GM18502 (cell line): ENCODE results near the gene OAT.

ENCODE experiments used
- ATAC-seq: cut with Tn5 transposase; IDR thresholded peaks from one replicate; pipeline ENCODE4 v1.9.1; 2021; ENCODE audit warnings: mild to moderate bottlenecking; ENCODE audit not compliant: unreplicated experiment, poor library complexity

The OAT gene

DNA sequence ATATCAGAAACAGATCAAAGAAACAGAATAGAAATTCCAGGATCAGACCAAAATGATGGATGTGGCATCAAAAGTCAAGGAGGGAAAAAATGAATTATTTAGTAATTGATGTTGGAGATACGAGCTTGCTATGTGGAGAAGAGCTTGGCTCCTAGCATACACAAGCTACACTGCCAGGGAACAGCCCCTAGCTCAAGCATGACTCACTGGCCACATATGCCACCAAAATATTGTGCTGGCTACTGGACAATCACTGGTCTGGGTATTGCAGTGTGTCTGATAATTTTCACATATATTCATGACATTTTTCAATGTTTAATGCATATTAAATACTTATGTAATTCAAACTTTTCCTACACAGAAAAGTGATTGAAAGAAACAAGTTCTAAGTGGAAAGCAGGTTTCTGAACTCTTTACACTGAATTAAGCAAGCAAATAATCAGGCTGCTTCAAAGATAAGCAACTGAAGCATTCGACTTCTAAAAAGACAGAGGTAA, 59.3 kb downstream of the OAT start:
- no peak for ATAC-seq

DNA sequence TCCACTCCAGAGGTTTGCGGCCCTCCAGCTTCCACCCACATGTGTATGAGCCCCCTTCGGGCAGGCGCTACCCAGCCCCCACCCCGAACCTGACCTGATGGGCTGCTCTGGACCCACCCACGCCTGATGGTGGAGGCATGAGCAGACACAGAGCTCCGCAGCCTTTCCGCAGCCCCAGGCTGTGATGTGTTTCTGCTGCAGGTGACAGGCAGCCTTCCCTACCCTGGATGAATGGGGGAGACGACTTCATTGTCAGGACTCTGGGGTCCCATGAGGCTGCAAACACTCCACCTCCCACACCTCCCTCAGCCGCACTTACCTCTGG, 61.2 kb downstream of the OAT start:
- ATAC-seq, result no peak

DNA sequence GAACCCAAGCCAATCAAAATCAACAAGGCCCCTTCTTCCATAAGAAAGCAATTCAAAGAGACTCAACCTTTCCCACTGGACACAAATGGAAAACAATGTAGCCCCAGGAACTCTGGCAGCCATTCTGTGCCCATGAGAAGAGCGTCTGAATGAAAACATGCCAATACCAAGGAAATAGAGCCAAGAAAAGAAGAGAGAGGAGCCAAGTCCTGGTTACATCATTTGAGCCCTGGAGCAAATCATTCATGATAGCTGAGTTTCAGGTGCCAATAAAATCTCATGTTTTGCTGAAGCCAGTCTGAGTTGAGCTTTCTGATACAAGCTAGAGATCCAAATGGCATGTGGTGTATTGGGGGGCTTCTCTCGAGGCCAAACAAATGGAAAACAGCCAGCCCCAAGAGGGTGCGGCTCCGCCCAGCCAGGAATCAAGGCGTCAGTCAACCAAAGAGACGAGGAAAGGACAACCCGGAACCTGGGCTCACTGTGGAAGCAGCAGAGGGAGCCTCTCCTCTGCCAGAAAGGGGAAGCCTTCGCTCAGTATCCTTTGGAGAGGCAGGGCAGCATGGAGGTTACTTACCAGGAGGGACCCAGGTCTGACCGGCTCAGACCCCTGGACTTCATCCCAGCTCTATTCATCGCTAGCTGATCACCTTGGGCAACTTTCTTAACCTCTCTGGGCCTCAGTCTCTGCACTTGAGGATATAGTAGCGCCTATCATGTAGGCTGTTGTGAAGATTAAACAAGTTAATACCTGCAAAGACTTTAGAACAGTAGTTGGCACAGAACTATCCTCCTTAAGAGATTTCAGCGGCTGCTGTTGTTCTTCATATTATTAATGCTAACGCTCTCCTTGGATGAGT, 61.8 kb downstream of the OAT start:
- ATAC-seq, result no peak

DNA sequence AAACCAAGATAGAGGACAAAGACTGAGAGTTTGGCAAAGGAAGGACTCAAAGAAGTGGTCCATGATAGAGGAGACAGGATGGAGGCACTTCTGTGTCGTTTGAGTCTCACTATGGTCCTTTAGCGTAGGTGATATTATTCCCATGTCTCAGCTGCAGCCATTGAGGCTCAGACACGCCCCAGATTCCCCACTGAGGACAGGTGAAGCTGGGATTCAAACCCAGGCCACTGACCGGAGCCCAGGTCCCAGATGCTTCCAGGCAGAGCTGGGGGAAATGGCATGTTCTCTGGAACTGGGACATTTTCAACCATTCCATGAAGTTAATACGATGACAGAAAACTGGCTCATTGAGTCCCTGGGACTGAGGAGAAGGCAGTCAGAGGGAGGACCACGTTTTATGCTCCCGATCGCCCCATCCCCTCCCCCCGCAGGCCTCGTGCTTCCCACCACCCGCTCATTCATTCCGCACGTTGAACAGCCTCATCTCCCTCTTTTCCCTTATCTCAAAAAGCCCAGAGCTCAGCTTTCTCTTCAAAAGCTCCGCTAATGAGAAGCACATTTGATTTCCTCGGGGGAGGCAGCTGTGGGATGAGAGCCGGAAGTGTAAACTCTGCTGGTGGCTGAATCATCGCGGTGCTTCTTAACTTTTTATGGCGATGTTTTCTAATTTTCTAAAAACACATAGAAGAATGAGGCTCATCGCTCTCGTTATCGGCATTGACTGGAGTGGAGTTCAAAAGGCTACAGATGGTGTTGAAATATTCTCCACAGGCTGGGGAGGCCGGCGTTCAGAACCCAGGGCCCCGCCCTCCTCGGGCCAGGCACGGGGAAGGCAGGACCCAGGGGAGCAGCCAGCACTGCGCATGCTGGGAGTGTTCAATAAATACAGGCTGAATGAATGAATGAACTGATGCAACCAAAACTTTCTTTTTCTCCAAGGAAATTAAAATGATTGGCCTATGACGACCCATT, 64.0 kb downstream of the OAT start:
- no peak for ATAC-seq

DNA sequence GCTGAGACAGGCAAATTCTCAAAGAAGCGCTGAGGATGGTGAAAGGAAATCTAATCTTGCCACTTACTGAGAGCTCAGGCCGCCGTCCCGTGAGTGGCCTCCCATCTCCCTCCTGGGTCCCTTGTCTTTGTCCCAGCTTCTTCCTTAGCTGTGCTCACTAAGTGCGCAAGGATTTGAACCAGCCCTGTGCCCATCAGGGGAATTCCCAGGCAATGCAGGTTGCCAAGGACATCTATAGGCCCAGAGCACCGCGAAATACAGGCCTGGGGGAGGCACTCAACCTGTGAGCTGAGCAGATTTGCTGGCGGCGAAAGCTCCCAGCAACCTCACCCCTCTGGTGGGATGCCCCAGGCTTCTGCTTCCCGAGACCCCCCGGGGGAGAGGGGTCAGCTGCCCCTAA, 64.8 kb downstream of the OAT start:
- ATAC-seq, result no peak

DNA sequence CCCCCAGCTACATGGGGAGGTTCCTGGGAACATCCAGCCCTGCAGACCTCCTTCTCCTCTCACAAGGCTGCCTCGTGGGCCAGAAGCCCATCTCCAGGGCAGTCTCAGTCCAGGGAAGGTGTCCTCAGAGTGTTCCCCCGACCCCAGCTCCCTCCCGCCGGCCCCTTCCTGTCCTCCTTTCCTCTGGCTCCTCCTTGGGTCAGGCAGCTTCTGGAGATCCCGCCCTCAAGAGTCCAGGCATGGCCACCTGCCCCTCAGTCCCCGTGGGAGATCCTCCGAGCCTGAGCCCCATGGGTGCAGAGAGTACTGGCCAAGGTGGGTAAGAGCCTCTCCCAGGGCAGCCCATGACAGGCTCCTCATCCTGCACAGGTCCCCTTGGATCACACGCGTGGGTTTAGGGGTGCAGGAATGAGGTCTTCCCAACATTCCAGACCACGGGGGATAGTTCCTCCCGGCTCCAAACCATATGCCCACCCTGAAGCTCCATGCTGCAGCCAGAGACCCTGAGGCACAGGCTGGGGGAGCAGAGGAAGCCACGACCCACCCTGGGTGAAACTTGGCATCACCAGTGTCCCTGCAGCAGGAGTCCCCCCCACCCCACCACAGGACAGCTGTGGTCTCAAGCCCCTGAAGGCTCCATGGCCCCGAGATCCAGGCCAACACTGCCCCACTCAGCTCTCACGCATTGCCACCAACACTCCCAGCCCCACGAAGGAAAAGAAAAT, 65.5 kb downstream of the OAT start:
- ATAC-seq, result no peak

DNA sequence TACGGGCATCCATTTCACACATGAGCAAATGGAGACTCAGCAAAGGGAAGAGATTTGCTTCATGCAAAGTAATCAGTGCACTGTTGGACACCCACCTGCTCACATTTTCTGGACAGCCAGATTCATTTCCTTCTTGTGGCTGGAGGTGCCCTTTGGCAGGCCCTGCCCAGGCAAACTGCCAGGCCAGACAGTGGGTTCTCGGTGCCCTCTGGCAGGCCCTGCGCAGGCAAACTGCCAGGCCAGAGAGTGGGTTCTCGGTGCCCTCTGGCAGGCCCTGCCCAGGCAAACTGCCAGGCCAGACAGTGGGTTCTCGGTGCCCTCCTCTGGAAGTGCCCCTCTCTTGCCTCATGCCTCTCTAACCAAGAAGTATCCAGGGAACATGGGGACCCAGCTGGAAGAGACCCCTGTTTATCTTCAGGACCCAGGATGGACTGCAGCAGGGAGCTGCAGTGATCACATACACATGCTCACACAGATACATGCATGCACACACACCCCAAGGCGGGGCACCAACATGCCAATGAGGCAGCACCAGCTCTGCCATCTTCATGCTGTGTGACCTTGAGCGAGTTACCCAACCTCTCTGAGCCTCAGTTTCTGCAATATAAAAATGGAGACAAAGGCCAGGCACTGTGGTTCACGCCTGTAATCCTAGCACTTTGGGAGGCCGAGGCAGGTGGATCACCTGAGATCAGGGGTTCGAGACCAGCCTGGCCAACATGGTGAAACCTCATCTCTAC, 67.1 kb downstream of the OAT start:
- ATAC-seq, result no peak

DNA sequence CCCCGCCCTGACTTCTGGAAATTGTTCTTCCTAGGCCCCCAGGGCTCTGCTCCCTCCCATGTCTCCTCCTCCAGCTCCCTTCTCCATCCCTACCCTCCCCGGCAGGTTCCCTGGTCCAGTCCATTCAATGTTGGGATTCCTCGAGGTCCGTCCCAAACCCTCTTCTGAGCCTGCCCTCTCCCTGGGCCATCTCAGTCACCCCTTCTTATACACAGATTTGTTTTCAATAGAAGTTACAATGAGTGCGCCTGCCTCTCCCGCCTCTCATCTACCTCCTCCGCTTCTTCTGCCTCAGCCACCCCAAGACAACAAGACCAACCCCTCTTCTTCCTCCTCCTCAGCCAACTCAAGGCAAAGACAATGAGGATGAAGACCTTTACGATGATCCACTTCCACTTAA, 67.9 kb downstream of the OAT start:
- no peak for ATAC-seq

DNA sequence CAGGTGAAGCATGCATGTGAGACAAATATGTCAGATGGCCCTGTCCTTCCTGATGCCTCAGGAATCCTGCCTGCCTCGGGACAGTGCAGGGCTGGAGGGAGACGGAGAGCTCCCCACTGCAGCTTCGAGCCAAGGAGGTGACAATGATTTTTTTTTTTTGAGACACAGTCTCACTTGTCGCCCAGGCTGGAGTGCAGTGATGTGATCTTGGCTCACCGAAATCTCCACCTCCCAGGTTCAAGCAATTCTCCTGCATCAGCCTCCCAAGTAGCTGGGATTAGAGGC, 68.8 kb downstream of the OAT start:
- ATAC-seq, result no peak

DNA sequence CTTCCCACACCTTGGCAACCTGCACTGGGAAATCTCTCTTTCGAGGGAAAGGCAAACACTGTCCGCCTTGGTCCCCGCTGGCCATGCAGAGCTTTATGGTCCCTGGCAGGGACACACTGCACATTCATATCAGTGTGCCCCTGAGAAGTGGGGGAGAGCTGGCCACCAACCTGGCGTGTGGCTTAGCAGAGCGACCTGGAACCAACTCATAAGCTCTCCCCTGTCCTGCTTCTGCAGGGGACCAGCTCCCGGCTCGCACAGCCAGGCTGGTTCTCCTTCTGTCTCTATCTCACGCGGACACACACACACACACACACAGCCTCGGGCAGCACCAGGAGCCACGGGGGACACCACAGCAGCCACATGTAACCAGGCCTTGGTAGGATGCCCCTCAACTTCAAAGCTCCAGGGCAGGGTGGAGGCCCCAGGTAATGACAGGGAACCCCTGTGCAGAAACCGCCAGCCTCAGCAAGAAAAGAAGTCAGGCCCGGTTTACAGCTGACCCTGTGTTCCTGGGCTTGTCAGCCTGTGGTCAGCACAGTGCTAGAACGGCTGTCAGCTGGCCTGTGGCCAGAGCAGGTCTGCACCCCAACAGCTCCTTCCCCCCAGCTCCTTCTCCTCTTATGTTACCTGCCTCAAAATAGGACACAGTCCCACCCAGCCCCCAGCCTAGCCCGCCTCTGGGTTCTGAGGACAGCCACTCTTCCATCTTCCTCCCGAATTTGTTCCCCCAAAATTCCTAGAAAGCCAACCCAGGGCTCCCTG, 69.3 kb downstream of the OAT start:
- ATAC-seq, result no peak

DNA sequence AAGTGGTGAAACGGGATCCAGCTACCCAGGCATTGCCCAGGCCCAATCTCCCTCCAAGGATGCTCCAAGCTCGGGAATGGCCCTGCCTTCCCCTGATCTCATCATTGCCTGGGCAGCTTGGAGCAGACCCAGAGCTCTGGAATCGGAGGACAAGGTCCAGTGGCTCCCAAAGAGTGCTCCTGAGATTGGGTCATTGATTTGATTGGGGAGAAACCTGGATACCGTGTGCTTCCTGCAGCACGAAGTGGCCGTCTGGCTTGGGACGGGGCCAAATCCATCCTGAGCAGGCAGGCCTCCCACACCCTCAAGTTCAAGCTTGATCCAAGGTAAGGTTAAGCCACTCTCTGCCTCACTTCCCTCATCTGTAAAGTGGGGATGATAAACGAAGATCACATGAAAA, 69.9 kb downstream of the OAT start:
- no peak for ATAC-seq

DNA sequence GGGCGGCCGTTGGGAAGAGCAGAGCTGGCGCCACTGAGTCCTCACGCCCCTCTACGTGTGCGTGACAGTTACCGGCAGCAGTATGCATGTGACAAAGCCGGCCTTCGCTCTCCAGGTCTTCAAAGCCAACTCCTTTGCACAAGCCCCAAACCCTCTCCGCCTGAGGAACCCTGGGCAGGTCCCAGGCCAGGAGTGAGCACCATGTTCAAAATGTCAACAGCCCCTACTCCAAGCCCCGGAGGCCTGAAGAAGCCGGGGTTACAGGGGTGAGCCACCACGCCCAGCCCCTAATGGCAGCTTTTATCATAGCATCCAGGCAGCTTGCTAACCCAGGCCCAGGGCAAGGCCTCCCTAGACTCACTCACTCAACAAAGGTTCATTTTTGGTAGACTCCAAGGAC, 70.8 kb downstream of the OAT start:
- ATAC-seq, result no peak
